Stimulated activated CD8-positive, alpha-beta memory T cell treated with anti-CD3 and anti-CD28 coated beads, Interleukin-4, amount 100 ng/mL, for 4 hours (primary cell): ENCODE results near the gene STIP1.
A peak's percentile ranks its signal among the peaks of the same experiment; 100 is the strongest.

Experiments used
- DNase-seq, 2 donors: peaks; one replicate each; pipeline ENCODE4 v3.0.0-alpha.2; 2020; ENCODE audit warnings: low read depth in 2 of 2, low spot score in 1 of 2

The STIP1 gene

GRCh38 chr11:64222651-64223000, 36.7 kb downstream of the STIP1 start:
- no peak for DNase-seq

- DNase-seq: no peak
Observed at GRCh38 chr11:64223001-64223651, 37.2 kb downstream of the STIP1 start.

GRCh38 chr11:64224151-64224890, 38.4 kb downstream of the STIP1 start:
- no peak for DNase-seq

GRCh38 chr11:64224891-64225607, 39.1 kb downstream of the STIP1 start:
- no peak for DNase-seq

- peak; percentile 82 to 90 for DNase-seq
Observed at GRCh38 chr11:64225608-64226506, 39.9 kb downstream of the STIP1 start, which contains the start of the genes NUDT22 and TRPT1. NUDT22 (plus strand) TSS chr11:64226274; CDS start chr11:64226653, 379 bp downstream. TRPT1 (minus strand) TSS chr11:64226186; CDS start chr11:64225860, 326 bp downstream.

GRCh38 chr11:64226507-64227051, 40.6 kb downstream of the STIP1 start:
- DNase-seq: no peak

GRCh38 chr11:64227405-64227956, 41.5 kb downstream of the STIP1 start:
- DNase-seq: no peak

- DNase-seq: no peak
Observed at GRCh38 chr11:64229090-64229743, 43.2 kb downstream of the STIP1 start.

GRCh38 chr11:64229744-64230170, 43.8 kb downstream of the STIP1 start:
- no peak for DNase-seq

GRCh38 chr11:64230171-64230984, 44.4 kb downstream of the STIP1 start, which contains the start of gene DNAJC4:
DNAJC4 (plus strand) TSS chr11:64230548; CDS start chr11:64230855, 307 bp downstream.
- peak; percentile 60 to 78 for DNase-seq

GRCh38 chr11:64230985-64231365, 45.0 kb downstream of the STIP1 start:
- DNase-seq: no peak

GRCh38 chr11:64231546-64231945, 45.6 kb downstream of the STIP1 start:
- no peak for DNase-seq

- DNase-seq: no peak
Observed at GRCh38 chr11:64232182-64232966, 46.4 kb downstream of the STIP1 start.

- DNase-seq: no peak
Observed at GRCh38 chr11:64232967-64233315, 47.0 kb downstream of the STIP1 start.

GRCh38 chr11:64233913-64234586, 48.1 kb downstream of the STIP1 start, which contains the start of gene VEGFB:
VEGFB (plus strand) TSS chr11:64234584; CDS start chr11:64234834, 250 bp downstream.
- DNase-seq: peak in 1 of 2 donors; percentile 58

GRCh38 chr11:64234647-64235379, 48.8 kb downstream of the STIP1 start:
- no peak for DNase-seq
